ENCODE results near the gene SNRPB.
A peak's percentile ranks its signal among the peaks of the same experiment; 100 is the strongest.
"Not testable (repeated sequence)": the region's sequence is repeated elsewhere in the genome, so short reads cannot be mapped to it uniquely, and the experiment has no call there.

Gene SNRPB

GRCh38 chr20:2507464-2507863 lies 36.9 kb upstream of the SNRPB start:
- Histone ChIP-seq H3K27ac (ENCODE audit: extremely low read depth, low read depth, low read length) (no peak overlapping the region), H3K4me1 (ENCODE audit: control insufficient read depth, insufficient read depth, low read length) (peaks cover 4% of the 10 kb centered on the region; the same call in 1 of the 2 replicates), H3K36me3 (ENCODE audit: control insufficient read depth in 2 of 2, insufficient read depth in 1 of 2, low read length in 2 of 2) (no peaks in the 10 kb centered on the region), H3K4me3 (ENCODE audit: low read depth, low read length) (peak overlapping the region; percentile 76; the same call in 1 of the 2 replicates), H3K9me3 (ENCODE audit: control insufficient read depth, insufficient read depth, low read depth, low read length) (no peaks in the 10 kb centered on the region)
- TF ChIP-seq GLIS1 (tag by site-specific recombination; IDR thresholded peaks at IDR 0.05) (peak; percentile 52), HOXC10 (CRISPR knock-in tag; IDR thresholded peaks at IDR 0.05) (no peak)
- POLR2A ChIA-PET: interaction anchor here (1.0 to 3.4 kb wide), 5 partner anchors 14 to 144 kb away, joined by 4 to 34 read pairs (median 7); partner anchors contain the start of gene SNRPB
- CTCF ChIA-PET: interaction anchor here (0.6 to 12.4 kb wide), 3 partner anchors 11 to 493 kb away, joined by 3 to 171 read pairs (median 5); no protein-coding TSS in a partner anchor

- POLR2A ChIA-PET; H3K4me1 ChIP-seq (ENCODE audit: control insufficient read depth, insufficient read depth, low read length); H3K4me3 ChIP-seq (ENCODE audit: low read depth, low read length); H3K36me3 ChIP-seq (ENCODE audit: control insufficient read depth in 2 of 2, insufficient read depth in 1 of 2, low read length in 2 of 2); H3K9me3 ChIP-seq (ENCODE audit: control insufficient read depth, insufficient read depth, low read depth, low read length); H3K27ac ChIP-seq (ENCODE audit: extremely low read depth, low read depth, low read length): not testable (repeated sequence)
- CTCF ChIA-PET: interaction anchor here (12.4 kb wide), 1 partner anchor 16 kb away, joined by 171 read pairs; no protein-coding TSS in a partner anchor
- TF ChIP-seq ZNF146 (tag by site-specific recombination; IDR thresholded peaks at IDR 0.05): peak; percentile 95
Measured at GRCh38 chr20:2506426-2506825, 35.8 kb upstream of the SNRPB start.

GRCh38 chr20:2504803-2505202 lies 34.2 kb upstream of the SNRPB start:
- H3K4me3 ChIP-seq (ENCODE audit: low read depth, low read length); H3K27ac ChIP-seq (ENCODE audit: extremely low read depth, low read depth, low read length); H3K4me1 ChIP-seq (ENCODE audit: control insufficient read depth, insufficient read depth, low read length); H3K9me3 ChIP-seq (ENCODE audit: control insufficient read depth, insufficient read depth, low read depth, low read length): not testable (repeated sequence)
- POLR2A ChIA-PET: interaction anchor here (1.2 kb wide), 1 partner anchor 148 kb away, joined by 4 read pairs; the partner anchor contains the start of gene NOP56
- H3K36me3 ChIP-seq (ENCODE audit: control insufficient read depth in 2 of 2, insufficient read depth in 1 of 2, low read length in 2 of 2): peaks cover 7 to 10% of the 10 kb centered on the region in 2 experiments
- CTCF ChIA-PET: interaction anchor here (12.4 kb wide), 1 partner anchor 18 kb away, joined by 171 read pairs; no protein-coding TSS in a partner anchor

- H3K4me1 ChIP-seq (ENCODE audit: control insufficient read depth, insufficient read depth, low read length); H3K27ac ChIP-seq (ENCODE audit: extremely low read depth, low read depth, low read length); POLR2A ChIA-PET; H3K4me3 ChIP-seq (ENCODE audit: low read depth, low read length); H3K9me3 ChIP-seq (ENCODE audit: control insufficient read depth, insufficient read depth, low read depth, low read length): not testable (repeated sequence)
- peak; percentile 85 for TF ChIP-seq ZNF529 (tag by site-specific recombination; IDR thresholded peaks at IDR 0.05; ENCODE audit: insufficient replicate concordance)
- H3K36me3 ChIP-seq (ENCODE audit: control insufficient read depth in 2 of 2, insufficient read depth in 1 of 2, low read length in 2 of 2): peaks cover 23 to 26% of the 10 kb centered on the region in 2 experiments
- CTCF ChIA-PET: interaction anchor here (0.7 kb wide), 1 partner anchor 19 kb away, joined by 3 read pairs; no protein-coding TSS in a partner anchor
Measured at GRCh38 chr20:2502808-2503384, 32.3 kb upstream of the SNRPB start.

- POLR2A ChIA-PET: no interaction called here
- Histone ChIP-seq H3K27ac (ENCODE audit: extremely low read depth, low read depth, low read length) (no peak overlapping the region; the same call in 1 of the 2 replicates), H3K4me3 (ENCODE audit: low read depth, low read length) (no peak overlapping the region), H3K36me3 (ENCODE audit: control insufficient read depth in 2 of 2, insufficient read depth in 1 of 2, low read length in 2 of 2) (peaks cover 70 to 95% of the 10 kb centered on the region in 2 experiments), H3K4me1 (ENCODE audit: control insufficient read depth, insufficient read depth, low read length) (no peaks in the 10 kb centered on the region), H3K9me3 (ENCODE audit: control insufficient read depth, insufficient read depth, low read depth, low read length) (no peaks in the 10 kb centered on the region)
- CTCF ChIA-PET: interaction anchor here (1.1 kb wide), 1 partner anchor 199 kb away, joined by 3 read pairs; no protein-coding TSS in a partner anchor
- TF ChIP-seq ELK4 (IDR thresholded peaks at IDR 0.05; ENCODE audit: borderline replicate concordance, low read depth, low read length) (no peak), ZNF785 (tag by site-specific recombination; IDR thresholded peaks at IDR 0.05) (no peak), ZNF629 (tag by site-specific recombination; IDR thresholded peaks at IDR 0.05) (no peak), ZNF140 (tag by site-specific recombination; IDR thresholded peaks at IDR 0.05) (no peak), MYNN (tag by site-specific recombination; IDR thresholded peaks at IDR 0.05; ENCODE audit: borderline replicate concordance) (no peak), ZNF280C (tag by site-specific recombination; IDR thresholded peaks at IDR 0.05) (no peak), ZNF639 (tag by site-specific recombination; IDR thresholded peaks at IDR 0.05) (no peak), PRDM2 (tag by site-specific recombination; IDR thresholded peaks at IDR 0.05; ENCODE audit: borderline replicate concordance) (no peak)
Measured at GRCh38 chr20:2485661-2486060, 15.1 kb upstream of the SNRPB start.

Data from HEK293 (cell line).